K562 (cell line): ENCODE data around the gene QSOX2. TPM values are rescaled to one million over a fixed set of nuclear protein-coding genes. Genes with fewer than 3 reads are reported as not detected.

Experiments
- ATAC-seq: fragments of 200-7000 bp; cut with Tn5 transposase; 3 replicates; pipeline ENCODE4 v1.9.1; 2020; ENCODE audit warnings: moderate library complexity
- BruUV-seq: library from RNA; stranded (reverse); fragments of 400-500 nt; replicated peaks from 2 replicates; lab custom pipeline; 2021; lab: Mats Ljungman, UMichigan
- CTCF ChIA-PET: fragments of 300-600 bp; formaldehyde crosslinking; extraction: SDS; loops from one replicate; lab custom pipeline; 2021; ENCODE audit warnings: low intra/inter-chr PET ratio; lab: Yijun Ruan, JAX
- POLR2A ChIA-PET: fragments of 300-600, 350-650 bp; sonication (Branson Sonifier 250); formaldehyde crosslinking; extraction: SDS; loops from one replicate; lab custom pipeline; 2021; ENCODE audit warnings: antibody characterized with exemption, inconsistent platforms; lab: Yijun Ruan, JAX
- DNase-seq, 4 experiments: peaks; one replicate each; pipeline versions ENCODE4 v3.0.0 to v3.0.0-alpha.2; 2011 to 2018; ENCODE audit warnings: low spot score in 3 of 4, mixed read lengths in 3 of 4; ENCODE audit errors: extremely low read depth in 1 of 4
- FAIRE-seq: peaks from 2 replicates; lab custom pipeline; 2011; peaks lifted over from hg19 to GRCh38; lab: Jason Lieb, UNC
- H2AFZ ChIP-seq: 2 replicates; pipeline ENCODE4 v1.6.0; 2011; ENCODE audit warnings: low read depth, low read length, control low read depth, inconsistent platforms
- H3K27ac ChIP-seq: fragments of 200-600 bp; 3 replicates; pipeline ENCODE4 v1.8.0; 2011; ENCODE audit warnings: low read depth, mild to moderate bottlenecking, control low read depth, inconsistent platforms, low read length, moderate library complexity, mixed read lengths; ENCODE audit errors: extremely low read depth
- H3K27me3 ChIP-seq, 2 experiments: fragments of 300-600 bp in 1 of 2; 2 replicates in 1 of 2; 3 replicates in 1 of 2; pipeline versions ENCODE4 v1.6.0 to v1.8.0; 2011; ENCODE audit warnings: inconsistent platforms in 2 of 2, low read length in 2 of 2, mild to moderate bottlenecking in 1 of 2, mixed read lengths in 1 of 2, moderate library complexity in 1 of 2; ENCODE audit not compliant: control insufficient read depth in 2 of 2, insufficient read depth in 2 of 2
- H3K36me3 ChIP-seq: fragments of 300-600 bp; 3 replicates; pipeline ENCODE4 v1.8.0; 2011; ENCODE audit warnings: mild to moderate bottlenecking, low read length, inconsistent platforms; ENCODE audit not compliant: control insufficient read depth, insufficient read depth
- H3K4me1 ChIP-seq, 2 experiments: fragments of 200-600 bp in 1 of 2; replicated peaks in 1 of 2; 2 replicates in 1 of 2; 3 replicates in 1 of 2; pipeline versions ENCODE4 v1.5.1 to v1.8.0; 2011; ENCODE audit warnings: inconsistent platforms in 2 of 2, low read length in 2 of 2, mild to moderate bottlenecking in 1 of 2, mixed read lengths in 1 of 2, moderate library complexity in 1 of 2; ENCODE audit not compliant: control insufficient read depth in 2 of 2, insufficient read depth in 2 of 2
- H3K4me2 ChIP-seq: 2 replicates; pipeline ENCODE4 v1.6.1; 2011; ENCODE audit warnings: low read length, control low read depth, inconsistent platforms, mixed read lengths; ENCODE audit not compliant: insufficient read depth
- H3K4me3 ChIP-seq: fragments of 200-600 bp; sonication (generic), shearing (Covaris generic); 2 replicates; pipeline ENCODE4 v1.5.1; 2016; ENCODE audit warnings: control low read depth, inconsistent platforms
- H3K79me2 ChIP-seq: fragments of 200-600 bp; 3 replicates; pipeline ENCODE4 v1.8.0; 2011; ENCODE audit warnings: low read length, inconsistent platforms; ENCODE audit not compliant: control insufficient read depth, insufficient read depth
- H3K9ac ChIP-seq, 2 experiments: 2 replicates each; pipeline versions ENCODE4 v1.6.0 to v1.6.1; 2011; ENCODE audit warnings: low read depth in 2 of 2, low read length in 2 of 2, control low read depth in 1 of 2, inconsistent platforms in 1 of 2, mild to moderate bottlenecking in 1 of 2, mixed read lengths in 1 of 2; ENCODE audit not compliant: insufficient read depth in 1 of 2
- H3K9me1 ChIP-seq: one replicate; pipeline ENCODE4 v1.6.0; 2011; ENCODE audit warnings: inconsistent platforms, mild to moderate bottlenecking, low read length, moderate library complexity; ENCODE audit not compliant: control insufficient read depth, insufficient read depth
- H3K9me3 ChIP-seq: replicated peaks from 2 replicates; pipeline ENCODE4 v1.5.1; 2011; ENCODE audit warnings: low read depth, low read length, inconsistent platforms; ENCODE audit not compliant: control insufficient read depth, insufficient read depth
- H4K20me1 ChIP-seq: replicated peaks from 2 replicates; pipeline ENCODE4 v1.6.1; 2011; ENCODE audit warnings: low read length, inconsistent platforms, mixed read lengths; ENCODE audit not compliant: control insufficient read depth, insufficient read depth
- E2F3 ChIP-seq: fragments of 250-450 bp; sonication (Bioruptor Pico); IDR thresholded peaks from 2 replicates; pipeline ENCODE4 v1.4.0; 2020; ENCODE audit warnings: mild to moderate bottlenecking
- HNRNPK ChIP-seq: fragments of 200-400 bp; formaldehyde crosslinking; IDR thresholded peaks from one replicate; pipeline ENCODE4 v1.6.1; 2018; ENCODE audit warnings: mild to moderate bottlenecking, low read depth, low read length; ENCODE audit not compliant: poor library complexity, severe bottlenecking
- TFAP4 ChIP-seq: sonication (generic); formaldehyde crosslinking; IDR thresholded peaks from 2 replicates; pipeline ENCODE4 v1.8.0; 2022; ENCODE audit warnings: missing genetic modification reagents, mild to moderate bottlenecking, moderate library complexity, borderline replicate concordance
- U2AF1 ChIP-seq: fragments of 200-400 bp; formaldehyde crosslinking; optimal IDR thresholded peaks from 2 replicates; pipeline ENCODE3; 2017; ENCODE audit warnings: mild to moderate bottlenecking, low read depth, low read length, moderate library complexity
- ZNF140 ChIP-seq: fragments of 250-450 bp; sonication (Bioruptor Pico); IDR thresholded peaks from 2 replicates; pipeline ENCODE4 v1.8.0; 2021; ENCODE audit warnings: moderate library complexity, mild to moderate bottlenecking, inconsistent platforms
- WGBS: fragments of 100-300 bp; shearing (Covaris generic); methylation state at CpG from one replicate; pipeline ENCODE4 v1.1.6; 2016; ENCODE audit warnings: low coverage, mixed read lengths; ENCODE audit not compliant: insufficient coverage; ENCODE audit errors: missing lambda C conversion rate; 5-methylcytosine and 5-hydroxymethylcytosine counted together
- in situ Hi-C: fragments of 300-500 bp; cut with MboI; formaldehyde crosslinking; loops from 4 replicates; pipeline ENCODE4 v1.15.0; 2018; ENCODE audit warnings: inconsistent platforms, mixed read lengths
- intact Hi-C: fragments of 100-400 bp; cut with micrococcal nuclease; formaldehyde crosslinking; loops from 2 replicates; pipeline ENCODE4 v1.14.2; 2022
- polyA plus RNA-seq, 8 experiments: library from polyadenylated mRNA; depleted of rRNA in 4 of 8; stranded (reverse) in 5 of 8; unstranded in 3 of 8; fragments of >200 nt; fragmentation: Nextera tagmentation in 2 of 8; fragmentation: Illumina TruSeq in 1 of 8; extraction: Ambion mirVana in 2 of 8; extraction: Trizol in 1 of 8; gene quantifications; 2 replicates each; pipeline versions ENCODE4 v1.2.1 to v1.2.3, GENCODE V29; 2011 to 2014; ENCODE audit warnings: inconsistent platforms in 1 of 8, missing spikeins in 1 of 8
- total RNA-seq, 7 experiments: library from RNA; depleted of rRNA in 6 of 7; stranded (reverse); fragments of >200 nt in 6 of 7; fragmentation: Illumina TruSeq in 2 of 7; extraction: Trizol in 2 of 7; gene quantifications; 2 replicates each; pipeline versions ENCODE4 v1.2.1 to v1.2.3, GENCODE V29; 2011 to 2021; ENCODE audit warnings: low replicate concordance in 1 of 7
- TF ChIP-seq, protein P1 (sequence below), 2 experiments: fragments of 450-650 bp; conservative IDR thresholded peaks; 2 replicates each; pipeline ENCODE4 v1.6.1; 2017; ENCODE audit warnings: mild to moderate bottlenecking in 2 of 2, moderate library complexity in 2 of 2

Gene QSOX2
- total and polyA plus RNA-seq, 9 of the 15 experiments (the other 6 are each of a cell fraction or from before 2014, with no cell fraction given): 0.51 to 23.7 (median 12.7) TPM

GRCh38 chr9:136245219-136246150 is at the start of gene QSOX2 (continued):
- TF ChIP-seq, protein P1, sequence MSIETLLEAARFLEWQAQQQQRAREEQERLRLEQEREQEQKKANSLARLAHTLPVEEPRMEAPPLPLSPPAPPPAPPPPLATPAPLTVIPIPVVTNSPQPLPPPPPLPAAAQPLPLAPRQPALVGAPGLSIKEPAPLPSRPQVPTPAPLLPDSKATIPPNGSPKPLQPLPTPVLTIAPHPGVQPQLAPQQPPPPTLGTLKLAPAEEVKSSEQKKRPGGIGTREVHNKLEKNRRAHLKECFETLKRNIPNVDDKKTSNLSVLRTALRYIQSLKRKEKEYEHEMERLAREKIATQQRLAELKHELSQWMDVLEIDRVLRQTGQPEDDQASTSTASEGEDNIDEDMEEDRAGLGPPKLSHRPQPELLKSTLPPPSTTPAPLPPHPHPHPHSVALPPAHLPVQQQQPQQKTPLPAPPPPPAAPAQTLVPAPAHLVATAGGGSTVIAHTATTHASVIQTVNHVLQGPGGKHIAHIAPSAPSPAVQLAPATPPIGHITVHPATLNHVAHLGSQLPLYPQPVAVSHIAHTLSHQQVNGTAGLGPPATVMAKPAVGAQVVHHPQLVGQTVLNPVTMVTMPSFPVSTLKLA (conservative IDR thresholded peaks at IDR 0.05): peak; percentile 90 to 96

DNA sequence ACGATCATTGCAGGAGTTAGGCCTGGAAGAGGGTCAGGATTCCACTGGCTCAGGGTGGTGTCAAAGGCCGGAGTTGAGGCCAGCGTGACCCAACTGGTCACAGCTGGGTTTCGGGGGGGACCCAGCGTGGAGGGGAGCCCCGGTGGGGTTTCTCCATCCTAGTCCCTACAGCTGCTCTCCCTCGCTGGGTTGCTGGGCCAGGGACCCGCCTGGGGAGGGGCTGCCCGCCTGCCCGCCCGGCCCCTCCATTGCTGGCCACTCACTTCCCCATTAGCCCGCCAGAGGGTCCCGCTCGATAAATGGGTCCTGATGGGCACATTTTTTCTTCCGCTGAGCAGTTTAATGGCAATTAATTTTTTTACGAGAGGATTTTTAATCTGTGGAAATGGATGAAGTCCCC is 49.4 kb upstream of the QSOX2 start:
- Histone ChIP-seq H3K4me3 (no peak overlapping the region), H3K79me2 (no peaks in the 10 kb centered on the region), H3K36me3 (no peaks in the 10 kb centered on the region), H2AFZ (no peak overlapping the region), H3K9me3 (peaks cover 13% of the 10 kb centered on the region), H3K27me3 (peaks cover 18 to 59% of the 10 kb centered on the region in 2 experiments), H3K9me1 (no peaks in the 10 kb centered on the region), H3K4me2 (no peak overlapping the region), H3K4me1 (peaks cover 0 to 55% of the 10 kb centered on the region in 2 experiments; a peak in 2 of 5 replicates), H3K27ac (no peak overlapping the region), H4K20me1 (no peaks in the 10 kb centered on the region; the same call in 1 of the 2 replicates), H3K9ac (no peak overlapping the region)
- in situ Hi-C loops: no loop called here
- no peak for FAIRE-seq
- intact Hi-C loops: no loop called here
- no peak for ATAC-seq
- POLR2A ChIA-PET: no interaction called here
- WGBS: 66% methylated on average over 15 of the region's 16 CpGs
- DNase-seq: no peak
- TF ChIP-seq HNRNPK (no peak), U2AF1 (no peak), ZNF140 (no peak), TFAP4 (CRISPR knock-in tag) (no peak), E2F3 (CRISPR knock-in tag) (no peak)
- CTCF ChIA-PET: no interaction called here
- BruUV-seq: no TSS peak
